ENCODE measurements around the gene CERS1.

CERS1 gene

DNA sequence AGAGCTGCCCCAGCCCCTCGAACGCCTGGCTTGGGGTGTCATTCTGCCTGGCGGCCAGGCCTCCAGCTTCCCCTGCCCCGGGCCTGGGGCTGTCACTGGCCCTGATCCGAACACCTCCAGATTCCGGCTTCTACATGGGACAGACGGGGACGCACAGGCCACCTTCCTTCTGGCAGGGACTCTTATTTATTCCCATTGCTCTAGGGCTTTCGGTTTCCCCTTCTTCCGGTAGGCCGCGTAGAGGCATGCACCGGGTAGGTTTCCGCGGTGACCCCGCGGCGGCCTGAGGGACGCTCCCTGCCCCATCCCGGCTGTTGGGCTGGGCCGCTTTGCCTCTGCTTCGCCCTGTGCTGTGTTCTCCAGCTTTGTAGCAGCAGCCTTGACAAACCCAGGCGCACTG, 28.2 kb downstream of the CERS1 start:
- H3K36me3 ChIP-seq (ENCODE audit: control insufficient read depth, low read length), result peaks cover 59% of the 10 kb centered on the region

DNA sequence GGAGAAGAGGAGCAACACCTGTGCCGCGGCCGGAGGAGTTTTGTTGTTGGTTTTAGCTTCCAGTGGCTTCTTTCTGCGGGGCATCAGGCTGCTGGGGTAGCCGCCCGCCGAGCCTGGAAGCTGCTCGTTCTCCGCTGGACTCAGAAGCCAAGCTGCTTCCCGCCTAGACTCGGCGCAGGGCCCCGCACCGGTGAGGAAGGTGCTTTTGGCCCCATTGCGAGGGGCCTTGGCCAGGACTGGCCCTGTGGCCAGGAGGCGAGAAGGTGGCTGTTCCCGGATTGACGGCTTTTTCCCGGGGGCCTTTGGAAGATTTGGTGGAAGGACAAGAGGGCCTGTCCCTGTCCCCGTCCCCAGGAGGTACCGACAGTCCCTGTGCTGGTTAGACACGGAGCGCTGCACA, 28.8 kb downstream of the CERS1 start:
- peaks cover 18% of the 10 kb centered on the region; the same call in 1 of the 2 replicates for H4K20me1 ChIP-seq (ENCODE audit: control insufficient read depth, insufficient read depth, low read depth, low read length)
- H3K79me2 ChIP-seq (ENCODE audit: control insufficient read depth, low read length), result peaks cover 14% of the 10 kb centered on the region
- H3K4me2 ChIP-seq (ENCODE audit: low read length), result no peak overlapping the region
- no peak overlapping the region for H3K4me3 ChIP-seq (ENCODE audit: low read length)
- TF ChIP-seq, protein P1, sequence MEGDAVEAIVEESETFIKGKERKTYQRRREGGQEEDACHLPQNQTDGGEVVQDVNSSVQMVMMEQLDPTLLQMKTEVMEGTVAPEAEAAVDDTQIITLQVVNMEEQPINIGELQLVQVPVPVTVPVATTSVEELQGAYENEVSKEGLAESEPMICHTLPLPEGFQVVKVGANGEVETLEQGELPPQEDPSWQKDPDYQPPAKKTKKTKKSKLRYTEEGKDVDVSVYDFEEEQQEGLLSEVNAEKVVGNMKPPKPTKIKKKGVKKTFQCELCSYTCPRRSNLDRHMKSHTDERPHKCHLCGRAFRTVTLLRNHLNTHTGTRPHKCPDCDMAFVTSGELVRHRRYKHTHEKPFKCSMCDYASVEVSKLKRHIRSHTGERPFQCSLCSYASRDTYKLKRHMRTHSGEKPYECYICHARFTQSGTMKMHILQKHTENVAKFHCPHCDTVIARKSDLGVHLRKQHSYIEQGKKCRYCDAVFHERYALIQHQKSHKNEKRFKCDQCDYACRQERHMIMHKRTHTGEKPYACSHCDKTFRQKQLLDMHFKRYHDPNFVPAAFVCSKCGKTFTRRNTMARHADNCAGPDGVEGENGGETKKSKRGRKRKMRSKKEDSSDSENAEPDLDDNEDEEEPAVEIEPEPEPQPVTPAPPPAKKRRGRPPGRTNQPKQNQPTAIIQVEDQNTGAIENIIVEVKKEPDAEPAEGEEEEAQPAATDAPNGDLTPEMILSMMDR (IDR thresholded peaks at IDR 0.05; ENCODE audit: low read depth, low read length, poor library complexity, severe bottlenecking), result no peak
- no peak for TF ChIP-seq EZH2phosphoT487 (IDR thresholded peaks at IDR 0.05; ENCODE audit: borderline replicate concordance, low read length)
- H3K36me3 ChIP-seq (ENCODE audit: control insufficient read depth, low read length), result peaks cover 65% of the 10 kb centered on the region
- H3K27ac ChIP-seq (ENCODE audit: low read depth, low read length), result no peak overlapping the region
- H3F3A ChIP-seq (ENCODE audit: control insufficient read depth, insufficient read depth), result peaks cover 3% of the 10 kb centered on the region; the same call in 1 of the 2 replicates
- H3K9me3 ChIP-seq (ENCODE audit: control insufficient read depth, insufficient read depth, low read length), result no peaks in the 10 kb centered on the region
- H3K4me1 ChIP-seq (ENCODE audit: control insufficient read depth, low read length), result no peaks in the 10 kb centered on the region
- no peaks in the 10 kb centered on the region for H3K27me3 ChIP-seq (ENCODE audit: control insufficient read depth, low read length)
- H3K9me2 ChIP-seq (replicated peaks; ENCODE audit: control insufficient read depth, low read length), result no peaks in the 10 kb centered on the region

More for the DNA sequence above, 28.2 kb downstream of the CERS1 start:
- H3K27ac ChIP-seq (ENCODE audit: low read depth, low read length), result no peak overlapping the region
- no peak overlapping the region for H3K4me2 ChIP-seq (ENCODE audit: low read length)
- peaks cover 18% of the 10 kb centered on the region; the same call in 1 of the 2 replicates for H4K20me1 ChIP-seq (ENCODE audit: control insufficient read depth, insufficient read depth, low read depth, low read length)
- no peak for TF ChIP-seq EZH2phosphoT487 (IDR thresholded peaks at IDR 0.05; ENCODE audit: borderline replicate concordance, low read length)
- TF ChIP-seq, protein P1 (IDR thresholded peaks at IDR 0.05; ENCODE audit: low read depth, low read length, poor library complexity, severe bottlenecking), result no peak
- H3K27me3 ChIP-seq (ENCODE audit: control insufficient read depth, low read length), result no peaks in the 10 kb centered on the region
- H3K4me3 ChIP-seq (ENCODE audit: low read length), result no peak overlapping the region
- peaks cover 14% of the 10 kb centered on the region for H3K79me2 ChIP-seq (ENCODE audit: control insufficient read depth, low read length)
- H3K4me1 ChIP-seq (ENCODE audit: control insufficient read depth, low read length), result no peaks in the 10 kb centered on the region
- no peaks in the 10 kb centered on the region for H3K9me2 ChIP-seq (replicated peaks; ENCODE audit: control insufficient read depth, low read length)
- H3F3A ChIP-seq (ENCODE audit: control insufficient read depth, insufficient read depth), result peaks cover 3% of the 10 kb centered on the region; the same call in 1 of the 2 replicates
- H3K9me3 ChIP-seq (ENCODE audit: control insufficient read depth, insufficient read depth, low read length), result no peaks in the 10 kb centered on the region

DNA sequence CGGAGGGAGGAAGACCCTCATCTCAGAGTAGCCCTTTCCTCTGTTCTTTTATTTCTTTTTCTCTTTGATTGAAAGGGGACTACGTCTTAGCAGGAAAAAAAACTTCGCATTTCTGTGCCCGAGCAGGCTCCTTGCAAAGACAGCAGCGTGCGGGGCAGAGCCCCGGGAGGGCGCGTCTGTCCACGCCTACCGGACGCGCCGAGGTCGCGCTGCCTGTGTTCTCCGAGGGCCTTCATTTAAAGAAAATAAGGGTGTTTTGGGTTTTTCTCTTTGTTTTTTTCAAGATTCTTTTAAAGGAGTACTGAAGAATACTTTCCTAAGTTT, 29.2 kb downstream of the CERS1 start:
- Histone ChIP-seq H3K4me1 (ENCODE audit: control insufficient read depth, low read length) (no peaks in the 10 kb centered on the region), H3K9me3 (ENCODE audit: control insufficient read depth, insufficient read depth, low read length) (no peaks in the 10 kb centered on the region), H3K9me2 (replicated peaks; ENCODE audit: control insufficient read depth, low read length) (no peaks in the 10 kb centered on the region), H3K4me2 (ENCODE audit: low read length) (no peak overlapping the region), H3K27ac (ENCODE audit: low read depth, low read length) (no peak overlapping the region), H3K27me3 (ENCODE audit: control insufficient read depth, low read length) (no peaks in the 10 kb centered on the region), H4K20me1 (ENCODE audit: control insufficient read depth, insufficient read depth, low read depth, low read length) (peaks cover 18% of the 10 kb centered on the region; the same call in 1 of the 2 replicates), H3K36me3 (ENCODE audit: control insufficient read depth, low read length) (peaks cover 68% of the 10 kb centered on the region), H3F3A (ENCODE audit: control insufficient read depth, insufficient read depth) (peaks cover 3% of the 10 kb centered on the region; the same call in 1 of the 2 replicates), H3K4me3 (ENCODE audit: low read length) (no peak overlapping the region), H3K79me2 (ENCODE audit: control insufficient read depth, low read length) (peaks cover 14% of the 10 kb centered on the region)
- TF ChIP-seq, protein P1 (IDR thresholded peaks at IDR 0.05; ENCODE audit: low read depth, low read length, poor library complexity, severe bottlenecking), result peak; percentile 54
- TF ChIP-seq EZH2phosphoT487 (IDR thresholded peaks at IDR 0.05; ENCODE audit: borderline replicate concordance, low read length), result no peak

All from DOHH2 (cell line).